HG03565 (cell line): ENCODE data around the gene RBM23.
"Not testable (repeated sequence)": the region's sequence is repeated elsewhere in the genome, so short reads cannot be mapped to it uniquely, and the experiment has no call there.

Experiments
- ATAC-seq: cut with Tn5 transposase; IDR thresholded peaks from one replicate; pipeline ENCODE4 v1.9.1; 2021; ENCODE audit warnings: mild to moderate bottlenecking, moderate library complexity; ENCODE audit not compliant: unreplicated experiment

RBM23 gene

GRCh38 chr14:22918804-22919600, at the start of gene RBM23:
RBM23 (minus strand) TSS chr14:22919149.
- peak; percentile 88 for ATAC-seq

- ATAC-seq, result no peak
Measured at GRCh38 chr14:22966783-22967269, 47.9 kb upstream of the RBM23 start.

GRCh38 chr14:22965916-22966782, 47.2 kb upstream of the RBM23 start:
- ATAC-seq, result not testable (repeated sequence)

- no peak for ATAC-seq
Measured at GRCh38 chr14:22962061-22962676, 43.2 kb upstream of the RBM23 start.

- ATAC-seq, result no peak
Measured at GRCh38 chr14:22955702-22956569, 37.0 kb upstream of the RBM23 start.

- ATAC-seq, result no peak
Measured at GRCh38 chr14:22952418-22952817, 33.5 kb upstream of the RBM23 start.

- not testable (repeated sequence) for ATAC-seq
Measured at GRCh38 chr14:22951795-22952194, 32.8 kb upstream of the RBM23 start.

- ATAC-seq, result no peak
Measured at GRCh38 chr14:22945642-22946041, 26.7 kb upstream of the RBM23 start.

- no peak for ATAC-seq
Measured at GRCh38 chr14:22939684-22940083, 20.7 kb upstream of the RBM23 start.

- ATAC-seq, result no peak
Measured at GRCh38 chr14:22935156-22935555, 16.2 kb upstream of the RBM23 start.

GRCh38 chr14:22932146-22932545, 13.2 kb upstream of the RBM23 start:
- no peak for ATAC-seq

GRCh38 chr14:22929961-22930364, 11.0 kb upstream of the RBM23 start:
- ATAC-seq, result no peak

GRCh38 chr14:22929104-22929960, 10.4 kb upstream of the RBM23 start, which contains the start of gene PRMT5:
PRMT5 (minus strand) TSS chr14:22929376; CDS start chr14:22929361, 15 bp downstream.
- ATAC-seq, result peak; percentile 83

- ATAC-seq, result no peak
Measured at GRCh38 chr14:22928237-22929103, 9.5 kb upstream of the RBM23 start.

GRCh38 chr14:22926316-22926715, 7.4 kb upstream of the RBM23 start:
- no peak for ATAC-seq

GRCh38 chr14:22925513-22925912, 6.6 kb upstream of the RBM23 start:
- ATAC-seq, result no peak

- ATAC-seq, result no peak
Measured at GRCh38 chr14:22923746-22924145, 4.8 kb upstream of the RBM23 start.

GRCh38 chr14:22922294-22922693, 3.3 kb upstream of the RBM23 start:
- ATAC-seq, result no peak
